HepG2 (cell line): Measurements from ENCODE around the gene IFT88.

Source experiments
- ZBTB3 ChIP-seq: sonication (generic); formaldehyde crosslinking; IDR thresholded peaks from 2 replicates; pipeline ENCODE4 v1.4.0; 2020; ENCODE audit warnings: low read depth, mild to moderate bottlenecking, moderate library complexity, missing genetic modification reagents, borderline replicate concordance
- ZNF766 ChIP-seq: sonication (generic); formaldehyde crosslinking; IDR thresholded peaks from 2 replicates; pipeline ENCODE4 v1.5.0; 2020; ENCODE audit warnings: missing genetic modification reagents, borderline replicate concordance

DNA sequence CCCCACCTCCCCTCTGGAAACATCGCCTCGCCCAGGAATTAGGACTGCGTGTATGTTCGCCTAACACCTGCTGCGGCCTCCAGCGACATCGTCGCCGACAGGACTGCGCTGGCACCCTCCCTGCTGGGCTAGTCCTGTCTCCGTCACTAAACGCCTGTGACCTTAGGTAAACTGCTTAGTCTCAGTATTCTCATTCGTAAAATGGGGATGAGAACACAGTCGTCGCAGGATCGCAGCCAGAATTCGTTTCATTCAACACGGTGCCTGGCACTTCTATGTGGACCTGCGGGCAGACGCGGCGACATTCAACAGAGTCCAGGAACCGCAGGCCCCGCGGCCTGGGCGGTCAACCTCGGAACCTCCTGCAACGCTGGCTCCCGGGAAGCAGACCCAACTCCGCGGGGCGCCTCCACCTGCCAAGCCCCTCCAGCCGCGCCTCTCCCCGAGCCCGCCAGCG is 41.8 kb upstream of the IFT88 start:
- TF ChIP-seq ZBTB3 (CRISPR knock-in tag) = no peak
- no peak for TF ChIP-seq ZNF766
